Myocyte (in vitro differentiated cells): ENCODE results near the gene SH3RF3. TPM values are rescaled to one million over a fixed set of nuclear protein-coding genes. Genes with fewer than 3 reads are reported as not detected.

ENCODE experiments used
- DNase-seq: peaks from one replicate; pipeline ENCODE4 v3.0.0-alpha.2; 2012; ENCODE audit warnings: low read depth
- total RNA-seq: library from RNA; depleted of rRNA; stranded (reverse); fragments of >200 nt; gene quantifications from 2 replicates; pipeline ENCODE4 v1.2.3, GENCODE V29; 2014

SH3RF3 gene
- total RNA-seq, 1 donor from 2014 or later, result 5.3 TPM

DNA sequence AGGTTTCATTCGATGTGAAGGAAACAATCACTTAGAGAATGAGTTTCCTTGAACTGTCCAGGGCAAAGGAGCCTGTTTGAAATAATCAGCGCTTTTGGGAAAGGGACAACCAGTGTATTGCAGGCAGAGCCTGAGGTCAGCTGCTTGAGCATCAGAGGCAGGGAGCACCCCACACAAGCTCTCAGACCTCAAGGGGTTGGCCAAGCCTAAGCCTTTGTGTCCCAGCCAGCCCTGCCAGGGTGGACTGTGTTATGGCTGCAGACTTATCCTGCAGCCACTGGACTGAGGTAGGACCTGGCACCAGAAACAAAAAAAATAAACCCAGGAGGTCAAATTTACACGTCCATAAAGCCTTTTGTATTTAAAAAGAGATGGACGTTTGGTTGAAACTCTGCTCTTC is 256.5 kb downstream of the SH3RF3 start:
- peak; percentile 28 for DNase-seq

DNA sequence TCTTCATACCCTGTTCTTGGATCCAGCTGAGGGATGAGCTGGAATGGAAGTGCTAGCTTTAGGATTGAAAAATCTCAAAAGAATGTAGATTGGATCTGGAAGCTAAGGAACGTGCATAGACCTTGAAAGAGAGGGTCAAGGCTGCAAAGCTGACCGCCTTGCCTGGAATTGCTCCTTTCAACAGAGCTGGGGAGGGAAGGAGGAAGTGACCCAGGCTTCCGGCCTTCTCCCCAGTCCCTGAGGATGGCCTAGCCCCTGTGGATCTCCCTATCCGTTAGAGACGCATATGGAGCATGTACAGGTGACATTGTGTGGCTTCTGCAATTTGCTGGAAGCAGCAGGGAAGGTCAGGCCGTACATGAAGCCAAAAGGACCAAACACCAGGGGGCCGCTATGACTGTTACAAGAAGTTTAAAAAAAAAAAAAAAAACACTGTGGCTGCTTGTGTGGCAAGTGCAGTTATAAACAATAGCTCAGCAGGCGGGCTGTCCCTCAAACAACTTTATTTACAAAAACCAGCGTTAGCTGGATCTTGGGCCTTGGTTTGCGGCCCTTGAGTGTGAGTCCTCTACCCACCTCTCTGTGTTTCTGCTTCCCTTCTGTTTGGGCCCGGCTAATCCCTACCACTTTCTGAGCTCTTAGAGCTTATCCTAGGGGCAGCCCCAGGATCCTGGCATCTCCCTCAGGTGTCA is 257.1 kb downstream of the SH3RF3 start:
- no peak for DNase-seq

- no peak for DNase-seq
Observed at GRCh38 chr2:109387221-109387735, 258.3 kb downstream of the SH3RF3 start.

DNA sequence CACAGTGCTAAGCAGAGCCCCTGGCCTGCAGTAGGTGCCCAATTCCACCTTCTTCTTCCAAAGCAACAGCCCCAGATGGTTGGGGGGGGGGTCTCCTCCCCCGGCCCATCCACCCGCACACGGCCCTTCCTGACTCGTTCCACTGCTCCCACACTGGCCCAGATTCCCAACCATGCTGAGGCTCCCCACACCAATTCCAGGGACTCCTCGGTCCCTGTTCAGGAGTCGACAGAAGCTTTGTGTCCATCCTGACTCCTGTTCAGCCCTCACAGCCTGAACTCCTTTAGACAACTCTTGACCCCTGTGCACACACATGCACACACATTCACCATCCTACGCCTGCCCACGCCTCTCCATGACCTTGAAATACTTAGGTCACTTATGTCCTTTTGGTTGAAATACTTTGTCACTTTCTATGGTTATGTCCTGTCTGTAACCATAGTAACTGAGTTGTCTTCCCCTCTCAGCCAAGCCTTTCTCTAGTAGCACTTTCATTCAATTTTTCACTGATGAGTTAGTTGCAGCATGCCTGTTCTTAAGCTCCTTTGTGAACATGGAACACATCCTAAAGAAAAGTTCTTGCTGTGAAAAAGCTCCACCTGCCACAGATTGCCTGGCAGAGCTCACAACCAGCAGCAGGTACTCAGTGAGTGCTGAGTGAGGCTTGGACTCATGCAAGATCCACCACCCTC is 258.9 kb downstream of the SH3RF3 start:
- no peak for DNase-seq

GRCh38 chr2:109391243-109391642 is 262.2 kb downstream of the SH3RF3 start:
- no peak for DNase-seq

- DNase-seq, result no peak
Observed at GRCh38 chr2:109392140-109392539, 263.1 kb downstream of the SH3RF3 start.

DNA sequence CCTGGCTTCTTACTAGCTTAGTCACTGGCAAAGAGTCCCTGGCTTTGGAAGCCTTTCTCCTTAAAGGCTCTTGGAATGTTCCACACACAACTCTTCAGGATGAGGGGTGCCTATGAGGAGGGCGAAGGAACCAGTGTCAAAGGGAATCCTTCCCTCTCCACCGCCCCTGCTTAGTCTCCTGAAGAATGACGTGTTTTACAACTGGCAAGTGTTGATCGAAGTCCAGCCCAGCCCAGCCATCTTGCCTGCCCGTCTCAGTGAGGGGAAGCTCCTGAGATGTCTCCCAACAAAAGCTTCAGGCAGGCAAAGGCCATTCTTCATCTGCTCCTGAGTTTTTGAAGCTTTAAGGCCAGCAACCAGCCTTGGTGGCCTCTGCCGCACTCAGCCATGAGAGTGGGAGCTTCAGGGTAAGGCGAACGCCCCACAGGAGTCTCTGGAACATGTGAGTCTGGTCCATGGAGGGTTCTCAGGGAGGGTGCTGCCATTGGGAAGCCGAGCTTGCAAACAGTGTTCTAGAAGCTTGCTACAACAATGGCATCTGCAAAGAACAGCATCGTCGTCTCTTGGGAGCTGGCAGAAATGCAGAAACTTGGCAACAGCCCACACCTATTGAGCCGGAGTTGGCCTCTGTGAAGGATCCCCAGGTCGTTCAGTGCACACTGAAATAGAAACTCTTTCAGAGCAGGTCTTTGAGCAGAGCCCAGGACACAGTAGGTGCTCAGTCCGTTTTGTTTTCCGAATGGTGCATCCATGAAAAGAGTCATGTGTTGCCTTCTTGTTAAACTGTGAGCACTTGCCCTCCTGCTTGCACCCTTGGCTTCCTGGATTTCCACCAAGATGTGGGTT is 264.0 kb downstream of the SH3RF3 start:
- DNase-seq, result no peak

GRCh38 chr2:109393662-109393972 is 264.6 kb downstream of the SH3RF3 start:
- DNase-seq, result no peak

DNA sequence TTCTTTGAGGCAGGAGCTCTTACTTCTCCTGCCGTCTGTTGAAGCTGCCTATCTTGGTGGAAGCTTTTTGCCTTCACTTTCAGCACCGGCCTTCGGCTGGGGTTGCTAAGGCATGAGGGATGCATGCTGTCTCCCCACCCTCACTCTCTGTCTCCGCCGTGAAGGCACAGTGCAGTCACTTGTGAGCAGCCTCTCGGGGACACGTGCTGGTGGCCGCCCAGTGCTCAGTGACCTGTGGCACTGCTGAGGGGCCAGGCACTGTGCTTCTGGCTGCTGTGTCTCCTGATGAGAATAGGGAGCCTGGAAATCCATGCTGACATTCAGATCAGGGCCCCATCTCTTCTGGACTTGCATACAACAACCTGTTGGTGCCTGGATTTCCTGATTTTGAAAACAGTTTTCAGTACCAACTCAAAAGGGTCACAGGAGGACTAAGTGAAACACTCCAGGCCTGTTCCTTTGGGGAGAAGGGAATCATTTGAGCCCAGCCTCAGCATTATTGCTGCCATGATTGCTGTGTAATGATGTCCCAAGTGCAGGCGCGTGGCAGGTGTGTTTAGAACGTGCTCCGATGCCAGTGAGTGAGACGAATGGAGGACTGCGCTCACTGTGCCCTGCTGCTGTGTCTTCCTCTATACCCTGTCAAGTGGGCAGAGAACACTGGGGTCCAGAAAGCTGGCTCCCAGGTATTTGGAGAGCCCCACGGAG is 266.6 kb downstream of the SH3RF3 start:
- DNase-seq, result no peak

GRCh38 chr2:109396202-109397180 is 267.5 kb downstream of the SH3RF3 start:
- no peak for DNase-seq

- peak; percentile 63 for DNase-seq
Observed at GRCh38 chr2:109397893-109398292, 268.9 kb downstream of the SH3RF3 start.

GRCh38 chr2:109398366-109399015 is 269.5 kb downstream of the SH3RF3 start:
- DNase-seq, result no peak

DNA sequence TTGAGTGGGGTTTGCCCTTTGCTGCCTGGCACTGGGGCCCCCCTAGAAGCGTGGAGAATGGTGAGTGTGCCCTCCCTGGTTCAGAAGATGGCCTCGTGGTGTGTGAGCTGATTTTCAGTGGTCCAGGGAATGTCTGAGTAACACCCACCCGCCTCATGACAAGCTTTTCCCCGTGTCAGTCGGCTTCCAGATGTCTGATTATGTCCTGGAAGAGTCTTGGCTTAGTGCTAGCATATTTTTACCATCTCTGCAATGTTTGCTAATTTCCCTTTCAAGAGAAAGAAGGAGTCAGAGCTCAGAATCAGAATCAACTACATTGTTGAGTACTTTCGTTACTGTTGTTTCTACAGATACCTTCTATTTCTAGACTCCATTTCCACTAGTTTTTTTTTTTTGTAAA is 270.1 kb downstream of the SH3RF3 start:
- DNase-seq, result no peak

DNA sequence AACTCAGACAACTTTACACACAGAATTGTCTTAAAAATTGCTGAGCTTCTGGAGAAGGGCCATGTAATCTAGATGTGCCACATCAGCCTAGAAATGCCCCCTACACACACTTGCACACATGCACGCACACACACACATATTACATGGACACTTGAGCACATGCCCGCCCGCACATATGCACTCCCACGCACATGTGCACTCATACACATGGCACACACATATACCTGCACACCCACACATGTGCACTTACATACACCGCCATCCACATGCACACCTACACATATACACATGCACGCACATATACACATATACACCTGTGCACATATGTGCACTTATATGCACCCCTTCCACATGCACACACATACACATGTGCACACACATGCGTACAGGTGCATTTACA is 271.1 kb downstream of the SH3RF3 start:
- DNase-seq, result no peak

DNA sequence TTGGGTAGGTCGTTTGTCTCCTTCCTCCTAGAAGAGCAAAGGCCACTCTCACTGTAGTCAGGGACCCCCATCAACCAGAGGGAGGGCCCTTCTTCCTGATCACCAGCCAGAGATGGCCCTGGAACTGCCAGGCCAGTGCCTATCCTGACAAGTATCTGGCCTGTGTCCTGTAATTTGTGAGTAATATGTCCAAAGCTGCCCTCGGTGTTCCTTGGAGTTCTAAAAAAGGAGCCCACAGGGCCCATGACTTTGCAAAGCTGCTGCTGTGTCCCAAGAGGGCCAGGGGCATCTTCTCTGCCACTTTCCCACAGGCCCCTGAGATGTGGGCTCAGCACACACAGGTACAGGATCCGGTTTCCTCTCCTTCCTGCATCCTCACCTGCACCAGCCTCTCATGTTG is 272.4 kb downstream of the SH3RF3 start:
- peak; percentile 33 for DNase-seq

DNA sequence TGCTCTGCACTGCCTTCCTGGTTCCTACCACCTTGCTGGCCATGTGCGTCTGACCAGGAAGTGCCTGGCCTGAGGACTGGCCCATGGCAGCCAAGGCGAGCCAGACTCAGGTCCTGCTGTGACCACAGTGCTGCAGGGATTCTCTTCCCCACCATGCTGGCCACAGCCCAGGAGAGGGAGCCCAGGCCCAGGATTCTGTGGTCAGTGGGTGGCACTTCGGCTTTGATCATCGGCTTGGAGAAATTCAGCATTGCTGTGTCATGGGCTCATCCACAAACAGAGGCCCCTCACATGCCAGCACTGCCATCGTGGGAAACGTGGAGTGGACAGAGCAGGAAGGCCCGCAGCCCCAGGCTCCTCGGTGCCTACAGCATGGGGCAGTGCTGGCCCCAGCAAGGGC is 273.2 kb downstream of the SH3RF3 start:
- DNase-seq, result peak; percentile 95

DNA sequence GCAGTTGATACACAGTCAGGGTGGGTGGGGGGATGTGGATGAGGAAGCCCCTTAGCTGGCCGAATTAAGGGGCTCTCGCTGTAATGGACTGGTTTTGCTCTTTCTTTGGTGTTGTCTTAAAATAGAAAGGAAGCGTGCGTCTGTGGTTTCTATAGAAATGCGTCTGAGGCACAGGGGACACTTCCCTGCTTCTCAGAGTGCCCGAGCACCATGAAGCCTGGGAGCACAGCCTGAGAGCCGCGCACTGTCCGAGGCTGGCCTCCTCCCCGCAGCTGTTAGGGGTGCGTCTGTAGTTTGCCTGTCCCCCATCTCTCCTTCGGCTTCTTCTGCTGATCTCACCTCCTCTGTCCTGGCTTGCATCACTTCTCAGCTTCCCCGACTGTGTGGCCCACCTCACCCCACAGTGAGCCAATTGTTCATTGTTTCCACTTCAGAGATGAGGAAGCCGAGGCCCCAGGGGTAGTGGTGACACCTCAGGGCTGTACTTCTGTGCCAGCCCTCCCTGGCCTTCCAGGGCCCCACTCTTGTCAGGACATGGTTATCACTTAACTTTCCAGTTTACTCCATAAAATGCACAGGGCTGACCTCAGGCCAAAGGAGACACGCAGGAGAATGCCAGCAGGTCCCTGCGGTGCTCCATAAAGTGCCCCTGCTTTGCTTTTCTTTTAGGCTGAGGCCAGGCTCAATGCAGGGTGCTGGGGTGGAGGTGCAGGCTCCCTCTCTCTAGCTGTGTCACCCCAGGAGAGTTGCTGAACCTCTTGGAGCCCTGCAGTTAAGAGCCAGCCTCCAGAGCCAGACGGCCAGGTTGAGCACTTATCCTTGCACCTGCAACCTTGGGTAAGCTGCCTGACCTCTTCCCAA is 274.2 kb downstream of the SH3RF3 start:
- DNase-seq, result no peak

DNA sequence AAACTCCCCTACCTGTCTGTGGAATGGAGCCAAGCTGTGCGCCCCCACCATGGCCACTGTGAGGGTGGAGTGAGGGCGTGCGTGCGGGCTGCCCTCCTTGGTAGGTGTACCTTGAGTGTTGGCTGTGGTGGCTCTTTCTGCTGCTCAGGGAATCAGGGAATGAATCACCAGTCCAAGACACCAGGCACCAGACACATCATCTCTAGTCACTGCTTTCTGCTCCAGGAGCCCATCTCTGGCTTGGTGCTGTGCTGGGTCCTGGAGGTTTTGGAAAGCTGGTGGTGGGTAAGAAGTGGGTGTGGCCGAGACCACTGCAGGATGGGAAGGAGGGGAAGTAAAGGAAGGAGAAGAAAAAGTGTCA is 274.8 kb downstream of the SH3RF3 start:
- no peak for DNase-seq

- no peak for DNase-seq
Observed at GRCh38 chr2:109404681-109405080, 275.7 kb downstream of the SH3RF3 start.
